ENCODE data around the gene PPT1.

GRCh38 chr1:40047769-40048168 is 49.3 kb downstream of the PPT1 start:
- TF ChIP-seq ZBTB43 (CRISPR knock-in tag; IDR thresholded peaks at IDR 0.05), result no peak
- TF ChIP-seq SMAD3 (CRISPR knock-in tag; IDR thresholded peaks at IDR 0.05; ENCODE audit: borderline replicate concordance), result no peak
- TF ChIP-seq CTCF (IDR thresholded peaks at IDR 0.05), result no peak
- no peak for TF ChIP-seq NFE2L1 (CRISPR knock-in tag; IDR thresholded peaks at IDR 0.05)
- TF ChIP-seq ZNF512 (CRISPR knock-in tag; IDR thresholded peaks at IDR 0.05; ENCODE audit: borderline replicate concordance), result no peak
- no peak for TF ChIP-seq CREB1 (CRISPR knock-in tag; IDR thresholded peaks at IDR 0.05)
- TF ChIP-seq ATF3 (CRISPR knock-in tag; conservative IDR thresholded peaks at IDR 0.05), result no peak
- TF ChIP-seq STAT6 (CRISPR knock-in tag; conservative IDR thresholded peaks at IDR 0.05; ENCODE audit: low read depth), result no peak
